GM12878 (cell line): ENCODE results near the gene TRABD2B.

Source experiments
- GABPA ChIP-seq: IDR thresholded peaks from 2 replicates; pipeline ENCODE4 v1.6.1; 2014; ENCODE audit warnings: antibody characterized with exemption, low read depth, mild to moderate bottlenecking, inconsistent platforms
- USF2 ChIP-seq: IDR thresholded peaks from 2 replicates; pipeline ENCODE4 v1.6.1; 2011; ENCODE audit warnings: low read depth, low read length, improper control_type of control experiment, borderline replicate concordance

GRCh38 chr1:48023488-48023887, 26.3 kb upstream of the TRABD2B start:
- TF ChIP-seq USF2, result no peak
- no peak for TF ChIP-seq GABPA
